Activated CD4-positive, alpha-beta T cell treated with anti-CD3 and anti-CD28 coated beads for 36 hours (primary cell): ENCODE results near the gene MMP25. TPM values are rescaled to one million over a fixed set of nuclear protein-coding genes. Genes with fewer than 3 reads are reported as not detected.

Source experiments
- ATAC-seq: fragments of 200-7000 bp; cut with Tn5 transposase; one replicate; pipeline ENCODE4 v1.10.0; 2021; ENCODE audit warnings: mild to moderate bottlenecking, moderate library complexity
- CTCF ChIA-PET: fragments of 350-600 bp; sonication (Branson Sonifier 250); formaldehyde crosslinking; loops from one replicate; lab custom pipeline; 2021; ENCODE audit warnings: antibody characterized with exemption; lab: Charles Lee
- POLR2A ChIA-PET: fragments of 350-600 bp; sonication (Branson Sonifier 250); formaldehyde crosslinking; loops from one replicate; lab custom pipeline; 2021; ENCODE audit warnings: antibody characterized with exemption, inconsistent platforms; lab: Charles Lee
- DNase-seq: peaks from one replicate; pipeline ENCODE4 v3.0.0-alpha.2; 2020
- H3K27ac Mint-ChIP-seq: one replicate; pipeline ENCODE4 v1.8.0; 2021; ENCODE audit warnings: mixed read lengths
- H3K27me3 Mint-ChIP-seq: one replicate; pipeline ENCODE4 v1.8.0; 2021; ENCODE audit warnings: mixed read lengths
- H3K36me3 Mint-ChIP-seq: one replicate; pipeline ENCODE4 v1.8.0; 2021; ENCODE audit warnings: low read depth, mixed read lengths
- H3K4me1 Mint-ChIP-seq: one replicate; pipeline ENCODE4 v1.8.0; 2021; ENCODE audit warnings: mixed read lengths
- H3K4me3 Mint-ChIP-seq: one replicate; pipeline ENCODE4 v1.8.0; 2021; ENCODE audit warnings: mild to moderate bottlenecking, moderate library complexity, mixed read lengths
- H3K9me3 Mint-ChIP-seq: one replicate; pipeline ENCODE4 v1.8.0; 2021; ENCODE audit warnings: low read depth, mixed read lengths
- intact Hi-C, 2 experiments: fragments of 100-400 bp; cut with DNase I in 1 of 2; cut with micrococcal nuclease in 1 of 2; formaldehyde crosslinking; loops; one replicate each; pipeline versions ENCODE4 v1.14.2 to v1.15.1; 2022 to 2024; cut with DNase I, micrococcal nuclease
- total RNA-seq, 2 experiments: library from RNA; stranded (reverse); gene quantifications; one replicate each; pipeline ENCODE4 v1.2.3, GENCODE V29; 2021

Gene MMP25
- total RNA-seq, 2 experiments from 2014 or later: 0.55 to 0.91 TPM

- H3K4me3 Mint-ChIP-seq: peak overlapping the region; percentile 67
- intact Hi-C loops: loop anchor here in 1 of 2 experiments (1.0 to 2.0 kb wide), 2 partner anchors 61 to 71 kb away; partner anchors contain the start of gene PAQR4
- H3K36me3 Mint-ChIP-seq: peaks cover 12% of the 10 kb centered on the region
Observed at GRCh38 chr16:3029491-3030221, 16.7 kb upstream of the MMP25 start.

DNA sequence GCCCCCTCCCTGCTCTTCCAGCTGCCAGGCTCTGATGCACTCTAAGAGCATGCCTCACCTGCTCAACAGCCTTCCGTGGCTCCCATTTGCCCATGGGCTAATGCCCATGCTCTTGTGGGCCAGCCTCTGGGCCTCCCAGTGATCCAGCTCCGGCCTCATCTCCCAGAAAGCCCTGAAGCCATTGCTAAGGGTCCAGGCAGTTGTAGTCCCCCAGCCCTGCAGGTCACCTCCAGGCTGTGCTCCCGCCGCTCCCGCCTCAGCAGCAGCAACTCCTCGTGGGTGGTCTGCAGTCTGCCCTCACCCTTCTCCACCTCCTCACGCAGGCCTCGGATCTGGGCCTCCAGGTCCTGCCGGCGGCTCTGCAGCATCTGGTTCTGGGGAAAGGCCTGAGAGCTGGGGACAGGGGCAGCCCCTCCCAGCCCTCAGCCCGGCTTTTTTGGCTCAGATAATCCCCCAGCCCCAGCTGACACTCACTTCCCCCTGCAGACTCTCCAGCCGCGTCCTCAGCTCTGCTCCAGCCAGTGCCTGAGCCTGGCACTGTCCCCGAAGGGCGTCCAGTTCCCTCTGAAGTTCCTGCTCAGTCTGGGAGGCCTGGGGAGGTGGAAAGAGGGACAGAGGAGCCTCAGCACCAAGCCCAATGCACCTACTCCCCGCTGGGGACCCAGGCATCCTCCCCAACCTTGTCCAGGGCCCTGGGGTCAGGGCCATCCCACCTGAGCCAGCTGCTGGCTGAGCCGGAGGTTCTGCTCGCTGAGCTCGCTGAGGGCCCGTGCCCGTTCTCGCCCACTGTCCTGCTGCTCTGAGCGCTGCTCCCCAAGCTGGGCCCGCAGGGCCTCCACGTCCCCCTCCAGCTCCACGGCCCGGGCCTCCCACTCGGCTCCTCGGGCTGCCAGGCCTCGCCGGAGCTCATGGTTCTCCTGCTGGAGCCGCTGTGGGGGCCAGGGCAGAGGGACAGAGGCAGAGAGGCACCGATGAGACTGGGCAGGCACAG is 15.8 kb upstream of the MMP25 start:
- intact Hi-C loops: no loop called here
- peaks cover 42% of the 10 kb centered on the region for H3K27me3 Mint-ChIP-seq
- no peaks in the 10 kb centered on the region for H3K9me3 Mint-ChIP-seq
- ChIA-PET CTCF (interaction anchor here (0.6 to 9.6 kb wide), 23 partner anchors 9 to 661 kb away, joined by 3 to 130 read pairs (median 5); partner anchors contain the start of genes HCFC1R1, IL32, KREMEN2 and MMP25), POLR2A (interaction anchor here (1.6 kb wide), 1 partner anchor 21 kb away, joined by 3 read pairs; no protein-coding TSS in a partner anchor)
- ATAC-seq (no peak), DNase-seq (no peak)
- H3K4me3 Mint-ChIP-seq: peak overlapping the region; percentile 67
- H3K36me3 Mint-ChIP-seq: peaks cover 12% of the 10 kb centered on the region
- no peak overlapping the region for H3K27ac Mint-ChIP-seq
- peaks cover 20% of the 10 kb centered on the region for H3K4me1 Mint-ChIP-seq

More at GRCh38 chr16:3029491-3030221, 16.7 kb upstream of the MMP25 start:
- POLR2A ChIA-PET: interaction anchor here (1.2 to 1.6 kb wide), 2 partner anchors 10 to 22 kb away, joined by 3 read pairs; partner anchors contain the start of gene TNFRSF12A
- CTCF ChIA-PET: interaction anchor here (0.7 to 9.6 kb wide), 17 partner anchors 9 to 153 kb away, joined by 3 to 130 read pairs (median 5); partner anchors contain the start of genes IL32, MMP25 and TNFRSF12A
- H3K9me3 Mint-ChIP-seq: no peaks in the 10 kb centered on the region
- peaks cover 23% of the 10 kb centered on the region for H3K4me1 Mint-ChIP-seq
- peaks cover 37% of the 10 kb centered on the region for H3K27me3 Mint-ChIP-seq
- ATAC-seq (peak; percentile 69), DNase-seq (peak; percentile 85)
- peak overlapping the region; percentile 65 for H3K27ac Mint-ChIP-seq

DNA sequence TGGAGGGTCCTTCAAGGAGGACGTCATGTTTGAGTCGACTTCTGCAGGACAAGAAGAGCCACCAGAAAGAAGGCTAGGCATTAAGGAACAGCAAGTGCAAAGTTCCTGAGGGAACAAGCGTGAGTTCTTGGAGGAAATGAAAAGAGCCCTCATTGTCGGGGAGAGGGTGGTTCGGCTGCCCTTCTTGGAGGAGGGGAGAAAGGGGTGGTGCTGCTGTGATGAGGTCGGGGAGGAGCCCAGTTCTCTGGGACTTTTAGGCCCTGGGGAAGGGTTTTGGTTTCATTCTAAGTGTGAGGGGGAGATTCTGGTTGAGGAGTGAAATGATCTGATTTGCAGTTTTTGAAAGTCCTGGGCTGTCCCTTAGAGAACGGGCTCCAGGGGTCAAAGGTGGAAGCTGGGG is 13.7 kb upstream of the MMP25 start:
- peaks cover 26% of the 10 kb centered on the region for H3K4me1 Mint-ChIP-seq
- ChIA-PET CTCF (interaction anchor here (0.9 to 9.6 kb wide), 8 partner anchors 11 to 135 kb away, joined by 3 to 130 read pairs (median 27); partner anchors contain the start of genes HCFC1R1, MMP25 and TNFRSF12A), POLR2A (interaction anchor here (0.9 kb wide), 1 partner anchor 92 kb away, joined by 4 read pairs; no protein-coding TSS in a partner anchor)
- DNase-seq (no peak), ATAC-seq (no peak)
- H3K9me3 Mint-ChIP-seq: no peaks in the 10 kb centered on the region
- no peak overlapping the region for H3K4me3 Mint-ChIP-seq
- peaks cover 54% of the 10 kb centered on the region for H3K27me3 Mint-ChIP-seq
- intact Hi-C loops: no loop called here
- H3K36me3 Mint-ChIP-seq: no peaks in the 10 kb centered on the region
- H3K27ac Mint-ChIP-seq: no peak overlapping the region

DNA sequence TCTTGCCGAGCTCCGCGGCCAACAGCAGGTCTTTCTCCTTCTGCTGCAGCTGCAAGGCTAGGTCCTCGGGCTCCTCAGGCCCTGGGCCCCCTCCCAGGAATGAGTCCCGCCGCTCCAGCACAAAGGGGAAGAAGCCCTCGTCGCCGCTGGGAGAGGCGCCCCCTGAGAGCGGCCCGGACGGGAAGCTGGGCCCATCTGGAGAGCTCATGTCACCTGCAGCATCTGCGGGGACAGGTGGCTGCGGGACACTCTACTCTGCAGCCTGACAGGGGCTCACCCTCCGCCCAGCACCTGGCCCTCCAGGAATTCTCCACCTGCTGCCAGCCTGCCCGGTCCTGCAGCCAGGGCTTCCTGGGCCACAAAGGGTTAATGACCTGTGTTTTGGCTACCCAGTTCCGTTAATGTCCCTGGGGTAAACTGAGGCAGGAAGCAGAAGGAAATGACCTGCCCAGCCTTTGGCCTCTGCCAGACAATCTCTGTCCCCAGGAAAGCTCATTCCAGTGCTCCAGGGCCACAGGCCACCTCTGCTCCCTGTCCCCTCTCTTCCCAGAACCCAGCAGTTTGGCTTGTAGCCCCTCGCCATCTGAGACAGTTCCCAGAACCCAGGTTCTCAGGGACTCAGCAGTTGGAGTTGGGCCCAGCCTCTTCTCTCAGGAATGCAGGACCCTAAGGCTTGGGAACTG is 10.9 kb upstream of the MMP25 start:
- CTCF ChIA-PET: interaction anchor here (0.9 to 9.6 kb wide), 9 partner anchors 10 to 124 kb away, joined by 3 to 130 read pairs (median 4); no protein-coding TSS in a partner anchor
- no peak overlapping the region for H3K27ac Mint-ChIP-seq
- POLR2A ChIA-PET: interaction anchor here (0.9 kb wide), 1 partner anchor 9 kb away, joined by 4 read pairs; no protein-coding TSS in a partner anchor
- intact Hi-C loops: no loop called here
- H3K36me3 Mint-ChIP-seq: no peaks in the 10 kb centered on the region
- peaks cover 61% of the 10 kb centered on the region for H3K27me3 Mint-ChIP-seq
- no peak for ATAC-seq
- H3K4me3 Mint-ChIP-seq: no peak overlapping the region
- H3K4me1 Mint-ChIP-seq: peaks cover 7% of the 10 kb centered on the region
- DNase-seq: no peak
- no peaks in the 10 kb centered on the region for H3K9me3 Mint-ChIP-seq

DNA sequence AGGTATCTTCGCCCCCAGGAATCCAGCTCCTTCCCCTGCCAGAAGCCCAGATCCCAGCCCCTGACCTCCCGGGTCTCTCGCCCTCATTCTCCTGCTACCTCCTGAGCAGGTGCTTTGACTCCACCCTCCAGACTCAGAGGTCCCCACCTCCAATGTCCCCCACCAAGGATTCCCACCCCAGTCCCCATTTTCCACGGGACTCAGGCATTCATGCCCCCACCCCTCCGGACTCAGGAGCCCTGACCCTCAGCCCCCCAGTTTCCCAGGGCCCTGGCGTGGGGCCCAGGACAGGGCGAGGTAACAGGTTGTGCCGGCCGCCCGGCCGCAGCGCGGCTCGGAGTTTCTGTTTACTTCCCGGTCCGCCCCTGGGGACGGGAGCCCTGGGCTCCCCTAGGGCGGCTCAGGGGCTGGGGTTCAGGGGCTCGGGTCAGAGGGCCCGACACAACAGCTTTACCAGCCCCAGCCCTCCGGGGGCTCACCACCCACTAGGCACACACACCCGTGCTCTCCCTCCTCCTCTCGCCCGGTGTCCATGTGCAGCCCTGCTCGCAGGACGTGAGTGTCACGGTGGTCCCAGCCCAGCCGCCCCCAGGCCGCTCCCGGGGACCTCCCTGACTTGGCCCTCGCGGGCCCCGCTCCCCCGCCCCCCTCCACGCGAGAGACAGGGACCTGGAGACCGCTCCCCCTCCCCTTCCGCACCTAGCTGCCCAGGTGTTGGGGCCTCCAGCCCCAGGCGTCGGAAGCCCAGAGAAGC is 10.2 kb upstream of the MMP25 start:
- Mint-ChIP-seq H3K27me3 (peaks cover 57% of the 10 kb centered on the region), H3K4me1 (peaks cover 7% of the 10 kb centered on the region), H3K4me3 (no peak overlapping the region), H3K27ac (no peak overlapping the region), H3K9me3 (no peaks in the 10 kb centered on the region), H3K36me3 (no peaks in the 10 kb centered on the region)
- no peak for DNase-seq
- no peak for ATAC-seq
- intact Hi-C loops: no loop called here
- CTCF ChIA-PET: interaction anchor here (1.0 to 9.6 kb wide), 3 partner anchors 33 to 96 kb away, joined by 4 to 130 read pairs (median 104); no protein-coding TSS in a partner anchor
- POLR2A ChIA-PET: interaction anchor here (0.9 kb wide), 1 partner anchor 8 kb away, joined by 4 read pairs; no protein-coding TSS in a partner anchor

DNA sequence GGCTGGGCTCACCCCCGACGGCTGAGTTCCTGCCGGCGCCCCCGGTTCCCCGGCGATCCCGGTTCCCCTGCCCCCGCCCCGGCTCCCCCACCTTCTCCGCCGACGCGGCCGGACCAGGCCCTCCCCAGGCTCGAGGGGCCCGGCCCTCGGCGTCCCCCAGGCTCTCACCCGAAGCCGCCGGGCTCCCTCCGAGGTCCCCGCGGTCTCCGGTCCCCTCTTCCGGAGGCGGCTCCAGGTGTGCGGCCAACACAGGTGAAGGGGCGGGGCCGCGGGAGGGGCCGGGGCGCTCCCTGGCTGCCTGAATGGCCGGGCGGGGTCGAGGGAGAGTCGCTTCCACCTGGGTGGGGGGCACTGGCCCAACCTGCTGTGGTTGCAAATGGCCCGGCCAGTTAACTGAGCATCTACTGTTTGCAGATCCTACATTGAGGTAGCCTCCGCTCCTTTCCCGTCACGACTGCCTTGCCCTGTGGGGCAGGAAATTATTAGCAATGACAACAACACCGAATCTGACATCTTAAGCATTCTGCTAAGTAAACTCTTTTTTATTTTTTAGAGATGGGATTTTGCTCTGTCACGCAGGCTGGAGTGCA is 9.5 kb upstream of the MMP25 start, which contains the start of gene BICDL2:
Gene BICDL2, minus strand, starts transcription at position 219 of the 590 bp plus-strand sequence. CDS start 1,448 bp downstream, outside the sequence.
- ChIA-PET CTCF (interaction anchor here (0.8 kb wide), 1 partner anchor 143 kb away, joined by 3 read pairs; no protein-coding TSS in a partner anchor), POLR2A (no interaction called here)
- DNase-seq (no peak), ATAC-seq (no peak)
- peaks cover 7% of the 10 kb centered on the region for H3K4me1 Mint-ChIP-seq
- intact Hi-C loops: no loop called here
- H3K4me3 Mint-ChIP-seq: no peak within 1 kb of the TSS
- H3K9me3 Mint-ChIP-seq: no peaks in the 10 kb centered on the region
- no peak within 1 kb of the TSS for H3K27ac Mint-ChIP-seq
- H3K36me3 Mint-ChIP-seq: no peaks in the 10 kb centered on the region
- H3K27me3 Mint-ChIP-seq: peaks cover 60% of the 10 kb centered on the region

GRCh38 chr16:3038256-3038655 is 8.1 kb upstream of the MMP25 start:
- DNase-seq (no peak), ATAC-seq (no peak)
- intact Hi-C loops: no loop called here
- H3K9me3 Mint-ChIP-seq: no peaks in the 10 kb centered on the region
- peaks cover 7% of the 10 kb centered on the region for H3K4me1 Mint-ChIP-seq
- CTCF ChIA-PET: interaction anchor here (0.7 to 2.6 kb wide), 3 partner anchors 8 to 268 kb away, joined by 3 to 15 read pairs (median 6); no protein-coding TSS in a partner anchor
- POLR2A ChIA-PET: no interaction called here
- H3K4me3 Mint-ChIP-seq: no peak overlapping the region
- no peaks in the 10 kb centered on the region for H3K36me3 Mint-ChIP-seq
- peaks cover 54% of the 10 kb centered on the region for H3K27me3 Mint-ChIP-seq
- H3K27ac Mint-ChIP-seq: no peak overlapping the region

DNA sequence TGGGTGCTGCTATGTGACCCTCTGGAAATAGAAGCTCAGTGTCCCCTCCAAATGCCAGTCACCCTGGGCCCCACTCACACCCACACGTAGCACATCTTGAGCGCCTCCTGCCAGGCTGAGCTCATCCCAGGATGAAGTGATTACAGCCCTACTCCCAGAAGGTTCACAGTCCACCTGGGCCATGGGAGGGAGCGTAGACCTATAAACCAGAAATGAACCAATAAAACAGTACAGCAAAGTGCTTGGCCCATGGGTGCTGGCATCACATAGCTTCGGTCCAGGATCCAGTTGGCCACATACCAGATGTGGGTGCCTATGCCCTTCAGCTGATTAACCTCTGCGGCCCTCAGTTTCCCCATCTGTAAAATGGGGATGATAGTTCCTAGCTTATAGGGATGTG is 7.5 kb upstream of the MMP25 start:
- ChIA-PET POLR2A (no interaction called here), CTCF (interaction anchor here (1.0 to 2.6 kb wide), 4 partner anchors 8 to 16 kb away, joined by 3 to 15 read pairs (median 4); no protein-coding TSS in a partner anchor)
- H3K27ac Mint-ChIP-seq: no peak overlapping the region
- H3K9me3 Mint-ChIP-seq: no peaks in the 10 kb centered on the region
- no peaks in the 10 kb centered on the region for H3K36me3 Mint-ChIP-seq
- H3K4me3 Mint-ChIP-seq: no peak overlapping the region
- H3K27me3 Mint-ChIP-seq: peaks cover 53% of the 10 kb centered on the region
- H3K4me1 Mint-ChIP-seq: peaks cover 7% of the 10 kb centered on the region
- intact Hi-C loops: no loop called here
- ATAC-seq (no peak), DNase-seq (no peak)

GRCh38 chr16:3042376-3042775 is 4.0 kb upstream of the MMP25 start:
- Mint-ChIP-seq H3K4me1 (peaks cover 11% of the 10 kb centered on the region), H3K4me3 (no peak overlapping the region), H3K36me3 (no peaks in the 10 kb centered on the region), H3K27me3 (peaks cover 53% of the 10 kb centered on the region), H3K27ac (no peak overlapping the region), H3K9me3 (no peaks in the 10 kb centered on the region)
- intact Hi-C loops: no loop called here
- POLR2A ChIA-PET: interaction anchor here (0.6 kb wide), 1 partner anchor 53 kb away, joined by 5 read pairs; no protein-coding TSS in a partner anchor
- ATAC-seq (no peak), DNase-seq (no peak)
- CTCF ChIA-PET: interaction anchor here (0.7 to 2.2 kb wide), 5 partner anchors 11 to 120 kb away, joined by 3 to 10 read pairs (median 6); no protein-coding TSS in a partner anchor
